ENCODE data around the gene SELE.

Gene SELE

DNA sequence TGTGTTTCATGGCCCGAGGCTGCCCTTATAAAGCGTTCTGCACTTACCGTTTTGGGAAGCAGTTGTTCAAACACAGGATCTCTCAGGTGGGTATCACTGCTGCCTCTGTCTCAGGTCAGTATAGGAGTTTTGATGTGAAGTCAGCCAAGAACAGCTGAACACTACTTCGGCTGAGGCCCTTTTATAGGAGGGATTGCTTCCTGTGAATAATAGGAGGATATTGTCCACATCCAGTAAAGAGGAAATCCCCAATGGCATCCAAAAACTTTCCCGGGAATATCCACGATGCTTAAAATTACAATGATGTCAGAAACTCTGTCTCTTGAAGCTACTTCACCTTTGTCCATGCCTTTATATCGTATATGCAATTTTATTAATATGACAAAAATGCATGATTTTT, at the start of gene SELE:
TSS of gene SELE (minus strand) at position 156 of the 400 bp plus-strand sequence. CDS start 467 bp downstream, outside the sequence.
- no peak for DNase-seq

DNA sequence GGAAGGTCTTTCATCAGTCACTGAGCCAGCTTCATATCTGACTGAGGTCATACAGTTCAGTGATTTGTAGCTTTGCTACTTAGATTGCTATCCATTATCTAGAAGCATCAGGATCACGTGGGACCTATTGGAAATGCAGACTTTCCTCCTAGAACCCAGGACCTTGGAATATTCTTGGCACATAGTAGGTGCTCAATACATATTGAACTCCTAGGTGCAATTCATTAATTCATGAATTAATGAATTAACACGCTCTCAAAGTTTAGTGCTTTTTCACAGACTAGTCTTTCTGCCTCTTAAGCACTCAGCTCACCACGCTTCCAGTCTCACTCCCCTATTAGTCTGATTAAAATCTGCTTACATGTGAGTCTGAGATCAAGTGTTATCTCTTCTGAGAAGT, 48.7 kb upstream of the SELE start:
- DNase-seq = no peak

GRCh38 chr1:169779970-169780369, 46.1 kb upstream of the SELE start:
- DNase-seq = no peak

DNA sequence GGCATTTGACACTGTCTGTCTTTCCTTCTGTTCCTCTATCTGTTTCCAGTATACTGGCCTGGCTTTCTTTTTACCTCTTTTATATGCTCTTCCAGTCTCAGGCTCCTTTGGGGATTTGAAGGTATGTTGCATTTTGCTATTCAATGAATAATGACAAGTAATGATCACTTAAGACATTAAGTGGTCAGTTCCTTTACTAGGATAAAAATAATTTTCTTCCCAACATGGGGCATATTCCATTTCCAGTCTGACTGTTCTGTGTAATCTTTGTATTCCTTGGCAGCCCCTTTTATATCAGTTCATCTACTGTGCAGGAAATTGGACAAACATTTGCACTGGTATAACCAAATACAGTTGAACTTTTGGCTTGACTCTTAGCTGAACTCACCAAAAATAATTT, 45.3 kb upstream of the SELE start:
- no peak for DNase-seq

DNA sequence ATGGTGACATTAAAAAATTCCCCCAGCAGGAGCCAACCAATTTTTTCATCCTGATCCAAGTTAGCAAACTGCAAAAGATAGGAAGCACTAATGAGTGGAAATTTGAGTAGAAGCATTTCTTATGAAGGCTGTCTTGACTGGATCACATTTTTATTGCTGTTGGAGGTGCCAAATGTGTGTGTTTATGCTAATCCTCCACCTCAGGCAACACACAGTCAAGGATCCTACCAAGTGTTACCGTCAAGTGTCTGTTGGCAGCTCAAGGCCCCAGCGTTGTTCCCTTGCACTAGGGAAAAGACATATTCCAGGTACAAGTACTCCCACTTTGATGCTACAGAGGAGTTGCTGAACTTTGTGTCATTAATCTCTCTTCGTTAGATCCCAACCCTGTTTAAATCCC, 42.6 kb upstream of the SELE start:
- no peak for DNase-seq

- no peak for DNase-seq
Observed at GRCh38 chr1:169768161-169768560, 34.3 kb upstream of the SELE start.

- no peak for DNase-seq
Observed at GRCh38 chr1:169765580-169766331, 31.9 kb upstream of the SELE start.

GRCh38 chr1:169764919-169765318, 31.0 kb upstream of the SELE start:
- no peak for DNase-seq

- DNase-seq = no peak
Observed at GRCh38 chr1:169762699-169763098, 28.8 kb upstream of the SELE start.

GRCh38 chr1:169759038-169759437, 25.2 kb upstream of the SELE start:
- DNase-seq = no peak

GRCh38 chr1:169753549-169753948, 19.7 kb upstream of the SELE start:
- no peak for DNase-seq

DNA sequence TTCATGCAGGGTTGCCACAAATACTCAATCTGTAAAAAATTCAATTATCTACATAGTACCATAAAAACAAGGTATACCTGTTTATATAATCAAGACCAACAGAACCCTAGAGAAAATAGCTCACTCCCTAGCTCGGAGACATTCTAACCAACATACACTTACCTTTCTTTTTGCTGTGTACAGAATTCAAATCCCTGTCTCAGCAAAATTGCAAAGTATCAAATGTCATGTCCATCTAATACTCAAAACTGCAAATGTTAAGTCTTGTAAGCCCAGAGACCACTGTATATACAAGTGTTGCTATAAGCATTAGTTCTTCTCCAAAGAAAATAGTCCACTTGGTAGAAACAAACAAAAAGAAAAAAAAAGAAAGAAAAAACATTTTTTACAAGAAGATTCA, 16.2 kb upstream of the SELE start:
- DNase-seq = no peak

- DNase-seq = no peak
Observed at GRCh38 chr1:169746550-169746949, 12.7 kb upstream of the SELE start.

GRCh38 chr1:169745015-169745861, 11.4 kb upstream of the SELE start:
- DNase-seq = no peak

GRCh38 chr1:169741666-169742394, 8.0 kb upstream of the SELE start:
- no peak for DNase-seq

DNA sequence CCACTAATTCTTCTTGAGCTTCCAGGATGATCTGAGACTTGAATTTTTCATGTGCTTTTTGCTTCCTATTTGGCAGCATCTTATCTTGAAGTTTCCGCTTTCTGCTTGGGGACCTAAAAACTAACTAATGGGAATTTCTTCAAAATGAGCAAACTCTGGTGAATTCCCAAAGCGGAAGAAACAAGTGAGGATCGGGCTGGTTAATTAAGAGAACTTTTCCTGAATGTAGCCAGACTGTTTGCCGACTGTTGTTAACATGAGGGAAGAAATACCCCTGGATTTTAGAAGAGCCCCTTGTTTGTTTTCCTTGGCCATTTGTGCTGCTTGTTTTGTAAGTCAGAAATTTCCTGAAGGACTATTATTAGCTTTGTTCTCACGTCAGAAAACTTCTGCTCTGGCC, 6.1 kb upstream of the SELE start:
- no peak for DNase-seq

DNA sequence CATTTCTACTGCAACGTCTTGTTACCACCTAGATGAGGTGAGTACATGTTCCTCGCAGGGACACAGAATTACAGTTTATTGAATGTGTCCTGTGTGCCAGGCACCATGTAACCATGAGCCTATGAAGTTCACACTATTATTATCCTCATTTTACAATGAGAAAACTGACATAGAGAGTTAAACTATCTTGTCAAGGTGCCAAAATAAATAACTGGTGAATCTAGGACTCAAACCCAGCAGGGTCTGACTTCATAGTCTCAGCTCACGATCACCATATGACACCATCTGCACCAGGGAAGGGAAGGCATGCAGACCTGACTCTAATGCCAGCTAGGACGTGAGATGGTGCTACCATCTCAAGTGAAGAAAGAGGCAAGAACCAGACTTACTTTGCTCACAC, 2.4 kb downstream of the SELE start:
- DNase-seq = no peak

- no peak for DNase-seq
Observed at GRCh38 chr1:169729991-169730390, 3.9 kb downstream of the SELE start.

GRCh38 chr1:169727307-169727706, 6.6 kb downstream of the SELE start:
- no peak for DNase-seq

- DNase-seq = no peak
Observed at GRCh38 chr1:169726851-169727250, 7.0 kb downstream of the SELE start.

DNA sequence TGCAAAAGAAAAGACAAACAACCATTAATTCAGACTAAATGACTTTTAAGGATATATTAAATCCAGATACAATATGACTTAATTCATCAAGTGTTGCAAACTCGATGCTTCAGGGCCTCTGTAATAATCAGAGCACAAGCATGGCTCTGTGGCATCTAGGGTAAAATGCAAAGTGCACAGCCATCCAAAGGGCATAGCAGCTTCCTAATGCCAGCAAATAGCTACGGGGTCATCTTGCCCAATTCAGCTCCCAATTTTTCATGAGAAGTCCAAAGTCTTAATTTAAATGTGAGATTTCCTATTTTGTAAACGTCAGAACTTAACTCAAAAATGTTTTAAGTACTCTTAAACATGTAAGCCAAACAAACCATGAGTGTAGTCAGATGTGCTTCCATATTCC, 7.9 kb downstream of the SELE start:
- no peak for DNase-seq

DNA sequence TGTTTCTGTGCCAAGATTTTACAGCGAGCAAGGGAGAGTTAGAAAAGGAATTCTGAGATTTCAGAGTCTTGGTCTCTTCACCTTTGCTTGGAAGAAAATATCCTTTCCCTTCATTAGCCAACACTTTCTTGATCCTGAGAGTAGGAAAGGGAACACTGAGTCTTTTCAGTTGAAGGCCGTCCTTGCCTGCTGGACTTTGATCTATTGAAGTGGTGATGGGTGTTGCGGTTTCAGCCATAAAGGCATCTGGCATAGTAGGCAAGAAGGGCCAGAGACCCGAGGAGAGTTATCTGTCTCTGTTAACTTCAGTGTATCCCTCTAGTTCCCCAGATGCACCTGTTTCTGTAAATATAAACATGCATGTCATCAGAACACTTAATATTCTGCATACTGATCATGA, 9.7 kb downstream of the SELE start:
- DNase-seq = no peak

- DNase-seq = no peak
Observed at GRCh38 chr1:169723763-169724162, 10.1 kb downstream of the SELE start.

DNA sequence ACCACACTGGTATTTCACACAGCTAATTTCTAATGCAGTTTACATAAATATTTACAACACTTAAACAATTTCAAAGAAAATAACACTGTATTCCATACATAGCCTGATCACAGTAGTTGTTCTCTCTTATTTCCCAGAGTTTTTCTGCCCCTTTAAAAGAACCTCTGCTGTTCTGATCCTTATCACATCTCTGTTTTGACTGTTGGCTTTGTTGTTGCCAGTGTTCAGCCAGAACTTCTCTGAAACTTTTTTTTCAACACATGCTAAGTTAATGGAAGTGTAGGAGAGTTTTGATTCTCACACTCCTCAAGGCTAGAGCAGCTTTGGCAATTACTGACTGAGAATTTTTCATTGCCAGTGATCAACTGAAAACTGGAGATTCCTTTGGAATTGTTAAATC, 11.1 kb downstream of the SELE start:
- no peak for DNase-seq
